CD4-positive, alpha-beta T cell treated with Interleukin-17A for 1 hour (primary cell): Measurements from ENCODE around the gene CMIP.

Experiments
- DNase-seq: peaks from one replicate; pipeline ENCODE4 v3.0.0-alpha.2; 2020

The CMIP gene

GRCh38 chr16:81464279-81464678, 19.7 kb downstream of the CMIP start:
- DNase-seq, result no peak

- DNase-seq, result no peak
These were observed 20.9 kb downstream of the CMIP start for GRCh38 chr16:81465375-81465943.

- DNase-seq, result no peak
These were observed 21.9 kb downstream of the CMIP start for GRCh38 chr16:81466356-81466980.

- no peak for DNase-seq
These were observed 22.5 kb downstream of the CMIP start for GRCh38 chr16:81467072-81467471.

- DNase-seq, result no peak
These were observed 23.2 kb downstream of the CMIP start for GRCh38 chr16:81467815-81468214.

GRCh38 chr16:81468269-81468902, 23.8 kb downstream of the CMIP start:
- no peak for DNase-seq

- DNase-seq, result peak; percentile 24
These were observed 24.6 kb downstream of the CMIP start for GRCh38 chr16:81469183-81469677.

GRCh38 chr16:81469710-81470535, 25.3 kb downstream of the CMIP start:
- peak; percentile 69 for DNase-seq

GRCh38 chr16:81470796-81471636, 26.4 kb downstream of the CMIP start:
- no peak for DNase-seq

GRCh38 chr16:81471882-81472281, 27.3 kb downstream of the CMIP start:
- DNase-seq, result no peak

GRCh38 chr16:81472391-81472790, 27.8 kb downstream of the CMIP start:
- DNase-seq, result no peak

GRCh38 chr16:81473066-81473488, 28.5 kb downstream of the CMIP start:
- DNase-seq, result no peak

GRCh38 chr16:81473558-81473957, 28.9 kb downstream of the CMIP start:
- DNase-seq, result no peak

- no peak for DNase-seq
These were observed 29.7 kb downstream of the CMIP start for GRCh38 chr16:81473969-81474959.

- DNase-seq, result no peak
These were observed 33.4 kb downstream of the CMIP start for GRCh38 chr16:81477697-81478693.

GRCh38 chr16:81478876-81479511, 34.4 kb downstream of the CMIP start:
- peak; percentile 38 for DNase-seq

- no peak for DNase-seq
These were observed 36.1 kb downstream of the CMIP start for GRCh38 chr16:81480606-81481206.

- DNase-seq, result peak; percentile 47
These were observed 36.7 kb downstream of the CMIP start for GRCh38 chr16:81481207-81481821.
